Stimulated activated CD4-positive, alpha-beta T cell treated with anti-CD3 and anti-CD28 coated beads, Interleukin-1b, Interleukin-23, amount 100 ng/mL, for 48 hours (primary cell): ENCODE results near the gene DUSP1.
"Not testable (repeated sequence)": the region's sequence is repeated elsewhere in the genome, so short reads cannot be mapped to it uniquely, and the experiment has no call there.

ENCODE experiments used
- DNase-seq: peaks from one replicate; pipeline ENCODE4 v3.0.0-alpha.2; 2020

Gene DUSP1

DNA sequence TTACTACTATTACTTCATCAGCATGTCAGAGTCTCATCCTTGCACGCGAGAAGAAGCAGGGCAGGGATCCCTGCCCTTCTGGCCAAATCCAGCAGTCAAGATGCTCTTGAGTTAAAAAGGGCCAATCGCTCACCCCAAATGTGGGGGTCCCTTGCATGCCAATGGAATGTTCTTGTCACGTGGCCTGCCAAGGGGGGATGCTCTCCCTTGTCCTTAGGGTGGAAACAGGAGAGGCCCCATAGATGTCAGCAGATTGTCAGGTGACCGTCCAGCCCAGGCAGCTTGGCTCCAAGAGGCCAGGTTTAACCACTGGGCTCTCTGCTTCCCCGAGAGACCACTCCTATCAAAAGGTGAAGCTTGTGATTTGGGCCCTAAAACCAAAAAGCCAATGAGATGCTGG is 25.3 kb upstream of the DUSP1 start:
- no peak for DNase-seq

- DNase-seq, result no peak
These were observed 24.5 kb upstream of the DUSP1 start for GRCh38 chr5:172795318-172795977.

- no peak for DNase-seq
These were observed 22.8 kb upstream of the DUSP1 start for GRCh38 chr5:172793577-172794488.

GRCh38 chr5:172792701-172793570 is 21.9 kb upstream of the DUSP1 start:
- no peak for DNase-seq

- DNase-seq, result no peak
These were observed 20.9 kb upstream of the DUSP1 start for GRCh38 chr5:172791726-172792445.

DNA sequence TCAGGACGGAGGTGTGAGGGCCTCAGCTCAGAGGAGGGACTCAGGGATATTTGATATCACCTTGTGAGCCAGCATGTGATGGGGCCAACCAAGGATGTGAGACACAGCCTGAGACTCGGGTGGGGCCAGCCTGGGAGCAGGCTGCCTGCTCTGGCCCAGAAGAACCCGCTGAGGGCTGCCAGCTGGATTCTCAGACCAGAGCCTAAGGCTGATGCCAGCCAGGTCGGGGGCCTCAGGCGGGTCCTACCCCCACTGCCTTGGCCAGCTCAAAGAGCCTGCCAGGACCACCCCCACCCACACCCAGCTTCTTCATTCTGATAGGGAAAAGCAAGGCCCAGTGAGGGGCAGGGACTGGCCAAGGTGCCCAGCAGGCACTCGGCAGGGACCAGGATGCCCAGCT is 20.3 kb upstream of the DUSP1 start:
- DNase-seq, result no peak

DNA sequence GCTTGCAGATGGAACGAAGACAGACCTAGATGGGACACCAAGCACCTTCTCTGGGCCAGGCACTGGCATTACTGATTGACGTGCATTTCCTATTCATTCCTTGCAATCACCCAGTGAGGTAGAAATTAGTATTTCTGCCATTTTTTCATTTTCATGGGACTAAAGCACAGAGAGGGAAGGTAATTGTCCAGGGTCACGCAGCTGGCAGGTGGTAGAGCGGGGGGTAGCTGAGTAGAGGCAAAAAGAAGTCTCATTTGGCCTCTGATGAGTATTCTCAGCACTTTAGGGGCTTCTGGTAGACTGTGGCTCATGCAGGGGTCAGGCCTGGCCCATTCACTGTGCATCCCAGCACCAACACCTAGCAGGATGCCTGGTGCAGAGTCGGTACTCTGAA is 19.5 kb upstream of the DUSP1 start:
- DNase-seq, result no peak

DNA sequence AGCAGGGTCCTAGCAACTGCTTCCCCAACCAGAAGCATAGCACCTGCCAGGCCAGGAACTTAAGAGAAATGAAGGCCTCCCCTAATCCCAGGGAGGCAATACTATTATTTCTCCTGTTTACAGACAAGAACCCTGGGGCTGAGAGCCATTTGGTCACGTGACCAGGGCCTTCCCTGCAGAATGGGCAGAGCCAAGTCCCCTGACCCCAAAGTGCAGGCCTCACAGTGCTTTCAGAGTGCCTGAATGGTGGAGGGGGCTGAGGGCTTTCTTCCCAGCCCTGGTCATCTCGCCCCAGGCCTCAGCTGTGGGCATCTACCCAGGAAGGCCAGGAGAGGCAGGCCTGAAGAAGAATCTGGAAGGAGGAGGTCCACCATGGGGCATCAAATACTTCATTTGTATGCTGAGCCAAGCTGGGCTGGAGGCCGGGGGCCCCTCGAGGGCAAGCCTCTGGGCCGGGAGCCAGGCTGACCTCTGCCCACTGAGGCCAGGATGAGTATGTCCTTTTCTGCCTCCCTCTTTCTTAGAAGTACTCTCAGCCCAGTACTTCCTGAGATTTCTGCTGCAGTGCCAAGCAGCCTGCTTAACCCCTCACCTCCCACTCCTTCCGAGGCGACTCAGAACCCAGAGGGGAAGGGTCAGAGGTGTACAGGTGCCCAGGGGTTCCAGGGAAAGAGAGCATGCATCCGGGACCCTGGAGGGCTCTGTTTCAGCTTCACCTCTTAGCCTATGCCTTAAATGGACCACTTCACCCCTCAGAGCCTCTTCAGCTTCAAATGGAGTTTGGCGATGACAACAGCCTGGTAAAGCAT is 18.9 kb upstream of the DUSP1 start:
- no peak for DNase-seq

- DNase-seq, result no peak
These were observed 18.0 kb upstream of the DUSP1 start for GRCh38 chr5:172788771-172789686.

DNA sequence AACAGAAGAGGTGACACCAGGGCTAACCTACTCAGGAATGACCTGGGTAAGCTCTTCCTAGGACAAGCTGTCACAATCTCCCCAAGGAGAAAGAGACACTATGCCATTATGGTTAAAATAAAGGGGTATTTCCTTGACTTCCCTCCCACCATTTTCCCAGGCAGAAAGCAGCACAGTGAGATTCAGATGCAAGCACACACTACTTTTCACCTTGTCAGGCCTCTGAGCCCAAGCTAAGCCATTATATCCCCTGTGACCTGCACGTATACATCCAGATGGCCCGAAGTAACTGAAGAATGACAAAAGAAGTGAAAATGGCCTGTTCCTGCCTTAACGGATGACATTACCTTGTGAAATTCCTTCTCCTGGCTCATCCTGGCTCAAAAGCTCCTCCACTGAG is 16.5 kb upstream of the DUSP1 start:
- not testable (repeated sequence) for DNase-seq

DNA sequence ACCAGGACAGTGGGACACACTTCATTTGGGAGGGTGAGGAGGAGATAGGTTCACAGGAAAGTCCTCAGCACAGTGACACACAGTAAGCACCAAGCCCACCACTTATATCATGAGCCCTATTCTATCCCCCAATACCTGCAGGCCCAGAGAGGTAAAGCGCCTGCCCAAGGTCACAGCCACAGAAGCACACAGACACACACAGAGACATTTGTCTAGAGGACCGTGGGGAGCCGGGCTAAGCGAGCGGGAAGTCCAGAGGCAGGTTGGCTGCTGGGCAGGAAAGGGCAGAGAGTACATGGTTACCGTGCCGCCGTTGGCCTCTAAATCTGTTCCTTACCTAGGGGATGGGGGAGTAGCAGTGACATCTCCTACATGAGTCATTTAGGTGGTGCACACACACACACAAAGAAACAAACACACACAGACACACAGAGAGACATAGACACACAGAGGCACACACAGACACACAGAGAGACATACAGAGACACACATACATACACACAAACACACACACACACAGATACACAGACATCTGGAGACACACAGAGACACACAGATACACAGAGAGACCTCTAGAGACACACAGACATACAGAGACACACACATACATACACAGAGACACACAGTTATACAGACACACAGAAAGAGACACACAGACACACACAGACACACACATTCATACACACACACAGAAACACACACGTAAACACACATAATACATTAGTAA is 15.9 kb upstream of the DUSP1 start:
- no peak for DNase-seq

- no peak for DNase-seq
These were observed 14.6 kb upstream of the DUSP1 start for GRCh38 chr5:172785429-172786088.

DNA sequence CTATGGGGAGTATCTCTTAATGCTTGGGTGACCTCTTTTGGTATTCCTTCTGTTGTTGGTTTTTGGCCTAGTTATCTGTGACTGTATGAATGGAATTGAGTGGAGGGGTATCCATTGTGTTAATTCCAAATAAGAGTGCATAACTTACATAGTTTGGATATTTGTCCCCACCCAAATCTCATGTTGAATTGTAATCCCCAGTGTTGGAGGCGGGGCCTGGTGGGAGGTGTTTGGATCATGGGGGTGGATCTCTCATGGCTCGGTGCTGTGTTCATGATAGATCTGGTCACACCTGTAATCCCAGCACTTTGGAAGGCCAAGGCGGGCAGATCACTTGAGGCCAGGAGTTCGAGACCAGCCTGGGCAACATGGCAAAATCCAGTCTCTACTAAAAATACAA is 13.2 kb upstream of the DUSP1 start:
- DNase-seq, result not testable (repeated sequence)

DNA sequence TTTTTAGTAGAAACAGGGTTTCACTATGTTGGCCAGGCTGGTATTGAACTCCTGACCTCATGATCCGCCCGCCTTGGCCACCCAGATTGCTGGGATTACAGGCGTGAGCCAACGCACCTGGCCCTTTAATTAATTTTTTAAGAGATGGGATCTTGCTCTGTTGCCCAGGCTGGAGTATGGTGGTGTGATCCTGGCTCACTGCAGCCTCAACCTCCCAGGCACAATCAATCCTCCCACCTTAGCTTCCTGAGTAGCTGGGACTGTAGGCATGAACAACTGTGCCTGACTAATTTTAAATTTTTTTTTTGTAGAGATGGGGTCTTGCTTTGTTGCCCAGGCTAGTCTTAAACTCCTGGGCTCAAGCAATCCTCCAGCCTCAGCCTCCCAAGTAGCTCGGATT is 12.3 kb upstream of the DUSP1 start:
- not testable (repeated sequence) for DNase-seq

DNA sequence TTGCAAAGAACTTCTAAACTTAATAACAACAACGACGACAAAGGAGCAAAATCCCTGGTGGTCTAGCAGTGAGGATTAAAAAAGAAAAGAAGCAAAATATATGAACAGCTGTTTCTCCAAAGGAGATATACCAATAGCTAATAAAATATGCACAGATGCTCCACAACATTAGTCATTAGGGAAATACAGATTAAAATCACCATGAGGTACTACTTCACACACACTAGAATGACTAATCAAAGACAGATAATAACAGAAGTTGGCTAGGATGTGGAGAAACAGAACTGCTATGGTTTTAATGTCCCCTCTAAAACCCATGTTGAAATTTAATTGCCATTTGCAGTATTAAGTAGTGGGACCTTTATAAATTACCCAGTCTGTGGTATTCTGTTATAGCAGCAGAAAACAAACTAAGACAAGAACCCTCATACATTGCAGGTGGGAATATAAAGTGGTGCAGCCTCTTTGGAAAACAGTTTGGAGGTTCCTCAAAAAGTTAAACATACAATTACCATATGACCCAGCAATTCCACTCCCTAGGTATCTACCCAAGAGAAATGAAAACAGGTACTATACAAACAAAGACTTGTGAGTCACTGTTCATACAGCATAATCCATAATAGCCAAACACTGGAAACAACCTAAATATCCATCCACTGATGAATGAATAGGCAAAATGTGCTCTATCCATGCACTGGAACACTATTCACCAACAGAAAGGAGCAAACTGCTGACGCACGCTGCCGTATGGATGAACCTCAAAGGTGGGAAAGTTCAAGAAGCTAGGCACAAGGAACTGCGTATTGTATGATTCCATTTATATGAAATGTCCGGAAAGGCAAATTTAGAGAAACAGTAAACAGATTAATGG is 11.4 kb upstream of the DUSP1 start:
- no peak for DNase-seq

GRCh38 chr5:172779691-172780341 is 8.8 kb upstream of the DUSP1 start:
- DNase-seq, result no peak

GRCh38 chr5:172777881-172778814 is 7.2 kb upstream of the DUSP1 start:
- DNase-seq, result no peak
